Measurements from ENCODE around the gene CLIC6.
"Not testable (repeated sequence)": the region's sequence is repeated elsewhere in the genome, so short reads cannot be mapped to it uniquely, and the experiment has no call there.

The CLIC6 gene

GRCh38 chr21:34653522-34653921 is 15.3 kb upstream of the CLIC6 start:
- no peak overlapping the region for H3K27ac ChIP-seq
- no peak for TF ChIP-seq ZFX (IDR thresholded peaks at IDR 0.05; ENCODE audit: borderline replicate concordance)

GRCh38 chr21:34661848-34662247 is 6.9 kb upstream of the CLIC6 start:
- no peak for TF ChIP-seq CTCF (IDR thresholded peaks at IDR 0.05)
- no peak for TF ChIP-seq ZFX (IDR thresholded peaks at IDR 0.05; ENCODE audit: borderline replicate concordance)
- no peak overlapping the region for H3K27ac ChIP-seq

GRCh38 chr21:34667761-34668160 is 1.0 kb upstream of the CLIC6 start:
- TF ChIP-seq ZFX (IDR thresholded peaks at IDR 0.05; ENCODE audit: borderline replicate concordance) (no peak), CTCF (IDR thresholded peaks at IDR 0.05) (no peak)

DNA sequence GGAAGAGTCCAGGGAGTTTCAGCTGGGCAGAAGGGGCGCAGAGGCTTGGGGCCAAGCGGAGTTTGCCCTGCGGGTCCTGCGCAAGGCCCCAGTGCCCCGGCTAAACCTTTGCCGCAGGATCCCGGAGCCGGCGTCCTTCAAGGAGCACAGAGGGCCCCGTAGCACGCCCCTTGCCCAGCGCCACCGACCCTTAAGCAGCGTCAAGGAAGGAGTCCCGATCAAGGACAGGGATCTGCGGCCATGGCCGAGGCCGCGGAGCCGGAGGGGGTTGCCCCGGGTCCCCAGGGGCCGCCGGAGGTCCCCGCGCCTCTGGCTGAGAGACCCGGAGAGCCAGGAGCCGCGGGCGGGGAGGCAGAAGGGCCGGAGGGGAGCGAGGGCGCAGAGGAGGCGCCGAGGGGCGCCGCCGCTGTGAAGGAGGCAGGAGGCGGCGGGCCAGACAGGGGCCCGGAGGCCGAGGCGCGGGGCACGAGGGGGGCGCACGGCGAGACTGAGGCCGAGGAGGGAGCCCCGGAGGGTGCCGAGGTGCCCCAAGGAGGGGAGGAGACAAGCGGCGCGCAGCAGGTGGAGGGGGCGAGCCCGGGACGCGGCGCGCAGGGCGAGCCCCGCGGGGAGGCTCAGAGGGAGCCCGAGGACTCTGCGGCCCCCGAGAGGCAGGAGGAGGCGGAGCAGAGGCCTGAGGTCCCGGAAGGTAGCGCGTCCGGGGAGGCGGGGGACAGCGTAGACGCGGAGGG is 520 bp downstream of the CLIC6 start:
- H3K27ac ChIP-seq, result no peak overlapping the region
- TF ChIP-seq CTCF (IDR thresholded peaks at IDR 0.05) (no peak), ZFX (IDR thresholded peaks at IDR 0.05; ENCODE audit: borderline replicate concordance) (no peak)

More at GRCh38 chr21:34667761-34668160, 1.0 kb upstream of the CLIC6 start:
- no peak overlapping the region for H3K27ac ChIP-seq

- H3K27ac ChIP-seq, result not testable (repeated sequence)
Measured at GRCh38 chr21:34669880-34670219, 1.1 kb downstream of the CLIC6 start.

GRCh38 chr21:34670220-34670961 is 1.6 kb downstream of the CLIC6 start:
- no peak overlapping the region for H3K27ac ChIP-seq
- TF ChIP-seq CTCF (IDR thresholded peaks at IDR 0.05), result no peak
- no peak for TF ChIP-seq ZFX (IDR thresholded peaks at IDR 0.05; ENCODE audit: borderline replicate concordance)

- H3K27ac ChIP-seq, result no peak overlapping the region
- TF ChIP-seq CTCF (IDR thresholded peaks at IDR 0.05) (no peak), ZFX (IDR thresholded peaks at IDR 0.05; ENCODE audit: borderline replicate concordance) (no peak)
Measured at GRCh38 chr21:34670962-34671348, 2.2 kb downstream of the CLIC6 start.

GRCh38 chr21:34671462-34671861 is 2.7 kb downstream of the CLIC6 start:
- no peak overlapping the region for H3K27ac ChIP-seq
- TF ChIP-seq CTCF (IDR thresholded peaks at IDR 0.05) (no peak), ZFX (IDR thresholded peaks at IDR 0.05; ENCODE audit: borderline replicate concordance) (no peak)
